ENCODE data around the gene BHLHA15.
"Not testable (repeated sequence)": the region's sequence is repeated elsewhere in the genome, so short reads cannot be mapped to it uniquely, and the experiment has no call there.

Gene BHLHA15

GRCh38 chr7:98217623-98218582, 6.7 kb downstream of the BHLHA15 start:
- no peak overlapping the region for H2BK12ac ChIP-seq (ENCODE audit: low read length)
- no peak overlapping the region for H3K4me2 ChIP-seq (ENCODE audit: low read length)
- no peak overlapping the region for H3K23ac ChIP-seq (ENCODE audit: low read length)
- H4K8ac ChIP-seq (ENCODE audit: low read depth, low read length), result no peak overlapping the region
- peaks cover 7 to 10% of the 10 kb centered on the region in 2 experiments for H3K36me3 ChIP-seq (ENCODE audit: control insufficient read depth in 1 of 2, insufficient read depth in 2 of 2, low read length in 2 of 2)
- H3K4me3 ChIP-seq (ENCODE audit: low read depth, low read length), result no peak overlapping the region
- no peak overlapping the region for H3K27ac ChIP-seq (ENCODE audit: low read depth, low read length)
- H3K79me1 ChIP-seq (ENCODE audit: low read length), result no peaks in the 10 kb centered on the region
- no peaks in the 10 kb centered on the region for H3K9me3 ChIP-seq (ENCODE audit: insufficient read depth, low read depth, low read length)
- H4K91ac ChIP-seq (ENCODE audit: low read depth, low read length), result no peak overlapping the region
- no peak overlapping the region for H2BK5ac ChIP-seq (ENCODE audit: low read depth, low read length, poor library complexity)
- no peak overlapping the region for H3K4ac ChIP-seq (ENCODE audit: low read depth, low read length)
- DNase-seq, result no peak
- no peak overlapping the region for H2BK120ac ChIP-seq (ENCODE audit: insufficient read depth, low read length, poor library complexity)
- no peak overlapping the region for H3K9ac ChIP-seq (ENCODE audit: low read length)
- H3K79me2 ChIP-seq (ENCODE audit: control insufficient read depth, insufficient read depth, low read length, poor library complexity), result no peaks in the 10 kb centered on the region
- H3K14ac ChIP-seq (ENCODE audit: low read length), result no peak overlapping the region
- no peak overlapping the region for H2AK5ac ChIP-seq (ENCODE audit: low read length)
- H3K27me3 ChIP-seq (ENCODE audit: insufficient read depth, low read length), result no peaks in the 10 kb centered on the region
- H3K4me1 ChIP-seq (ENCODE audit: control insufficient read depth in 1 of 2, insufficient read depth in 2 of 2, low read length in 2 of 2), result no peaks in the 10 kb centered on the region
- no CpG with 5 or more reads among the region's 41 CpGs for WGBS (ENCODE audit: extremely low coverage, insufficient coverage, insufficient read length)
- H2AFZ ChIP-seq (ENCODE audit: insufficient read depth, low read length, poor library complexity), result no peak overlapping the region
- no peak overlapping the region for H3K18ac ChIP-seq (ENCODE audit: low read length)
- H4K12ac ChIP-seq (ENCODE audit: low read depth, low read length), result peak overlapping the region; percentile 5

- H2BK120ac ChIP-seq (ENCODE audit: insufficient read depth, low read length, poor library complexity); H3K4me2 ChIP-seq (ENCODE audit: low read length); H3K27me3 ChIP-seq (ENCODE audit: insufficient read depth, low read length); H3K4ac ChIP-seq (ENCODE audit: low read depth, low read length); H2BK12ac ChIP-seq (ENCODE audit: low read length); H3K36me3 ChIP-seq (ENCODE audit: control insufficient read depth in 1 of 2, insufficient read depth in 2 of 2, low read length in 2 of 2); H2AK5ac ChIP-seq (ENCODE audit: low read length); H4K8ac ChIP-seq (ENCODE audit: low read depth, low read length); H2AFZ ChIP-seq (ENCODE audit: insufficient read depth, low read length, poor library complexity); H3K4me3 ChIP-seq (ENCODE audit: low read depth, low read length); H3K79me2 ChIP-seq (ENCODE audit: control insufficient read depth, insufficient read depth, low read length, poor library complexity); H3K14ac ChIP-seq (ENCODE audit: low read length); H3K18ac ChIP-seq (ENCODE audit: low read length); H3K9ac ChIP-seq (ENCODE audit: low read length); H3K79me1 ChIP-seq (ENCODE audit: low read length); H4K91ac ChIP-seq (ENCODE audit: low read depth, low read length); DNase-seq; H3K27ac ChIP-seq (ENCODE audit: low read depth, low read length); H4K12ac ChIP-seq (ENCODE audit: low read depth, low read length); H3K4me1 ChIP-seq (ENCODE audit: control insufficient read depth in 1 of 2, insufficient read depth in 2 of 2, low read length in 2 of 2); H3K9me3 ChIP-seq (ENCODE audit: insufficient read depth, low read depth, low read length); H2BK5ac ChIP-seq (ENCODE audit: low read depth, low read length, poor library complexity); H3K23ac ChIP-seq (ENCODE audit: low read length): not testable (repeated sequence)
- WGBS (ENCODE audit: extremely low coverage, insufficient coverage, insufficient read length), result no CpG with 5 or more reads among the region's 6 CpGs
These were observed 8.1 kb downstream of the BHLHA15 start for GRCh38 chr7:98219382-98219781.

- Histone ChIP-seq H4K12ac (ENCODE audit: low read depth, low read length) (no peak overlapping the region), H2AK5ac (ENCODE audit: low read length) (no peak overlapping the region), H3K9me3 (ENCODE audit: insufficient read depth, low read depth, low read length) (peaks cover 2% of the 10 kb centered on the region), H4K8ac (ENCODE audit: low read depth, low read length) (no peak overlapping the region), H3K4me2 (ENCODE audit: low read length) (no peak overlapping the region), H3K4me1 (ENCODE audit: control insufficient read depth in 1 of 2, insufficient read depth in 2 of 2, low read length in 2 of 2) (no peaks in the 10 kb centered on the region), H3K4me3 (ENCODE audit: low read depth, low read length) (no peak overlapping the region), H2BK12ac (ENCODE audit: low read length) (no peak overlapping the region), H2AFZ (ENCODE audit: insufficient read depth, low read length, poor library complexity) (no peak overlapping the region), H3K79me2 (ENCODE audit: control insufficient read depth, insufficient read depth, low read length, poor library complexity) (no peaks in the 10 kb centered on the region), H3K27ac (ENCODE audit: low read depth, low read length) (no peak overlapping the region), H2BK120ac (ENCODE audit: insufficient read depth, low read length, poor library complexity) (no peak overlapping the region), H2BK5ac (ENCODE audit: low read depth, low read length, poor library complexity) (no peak overlapping the region), H3K14ac (ENCODE audit: low read length) (no peak overlapping the region), H3K27me3 (ENCODE audit: insufficient read depth, low read length) (no peaks in the 10 kb centered on the region), H3K79me1 (ENCODE audit: low read length) (no peaks in the 10 kb centered on the region), H3K36me3 (ENCODE audit: control insufficient read depth in 1 of 2, insufficient read depth in 2 of 2, low read length in 2 of 2) (peaks cover 9 to 10% of the 10 kb centered on the region in 2 experiments), H3K9ac (ENCODE audit: low read length) (no peak overlapping the region), H3K4ac (ENCODE audit: low read depth, low read length) (no peak overlapping the region), H3K23ac (ENCODE audit: low read length) (no peak overlapping the region), H3K18ac (ENCODE audit: low read length) (no peak overlapping the region), H4K91ac (ENCODE audit: low read depth, low read length) (no peak overlapping the region)
- WGBS (ENCODE audit: extremely low coverage, insufficient coverage, insufficient read length), result no CpG with 5 or more reads among the region's 34 CpGs
- no peak for DNase-seq
These were observed 10.6 kb downstream of the BHLHA15 start for GRCh38 chr7:98221611-98222532.

GRCh38 chr7:98222533-98223195, 11.4 kb downstream of the BHLHA15 start:
- H3K27me3 ChIP-seq (ENCODE audit: insufficient read depth, low read length), result no peaks in the 10 kb centered on the region
- no peak for DNase-seq
- H3K4me2 ChIP-seq (ENCODE audit: low read length), result no peak overlapping the region
- no peak overlapping the region for H3K23ac ChIP-seq (ENCODE audit: low read length)
- H4K8ac ChIP-seq (ENCODE audit: low read depth, low read length), result no peak overlapping the region
- peaks cover 2% of the 10 kb centered on the region for H3K9me3 ChIP-seq (ENCODE audit: insufficient read depth, low read depth, low read length)
- H4K91ac ChIP-seq (ENCODE audit: low read depth, low read length), result no peak overlapping the region
- H3K4me3 ChIP-seq (ENCODE audit: low read depth, low read length), result no peak overlapping the region
- H2BK5ac ChIP-seq (ENCODE audit: low read depth, low read length, poor library complexity), result no peak overlapping the region
- no peaks in the 10 kb centered on the region for H3K79me1 ChIP-seq (ENCODE audit: low read length)
- H3K4me1 ChIP-seq (ENCODE audit: control insufficient read depth in 1 of 2, insufficient read depth in 2 of 2, low read length in 2 of 2), result no peaks in the 10 kb centered on the region
- no peak overlapping the region for H3K18ac ChIP-seq (ENCODE audit: low read length)
- no peak overlapping the region for H2AFZ ChIP-seq (ENCODE audit: insufficient read depth, low read length, poor library complexity)
- peaks cover 7 to 10% of the 10 kb centered on the region in 2 experiments for H3K36me3 ChIP-seq (ENCODE audit: control insufficient read depth in 1 of 2, insufficient read depth in 2 of 2, low read length in 2 of 2)
- H3K14ac ChIP-seq (ENCODE audit: low read length), result no peak overlapping the region
- H2BK12ac ChIP-seq (ENCODE audit: low read length), result no peak overlapping the region
- no peak overlapping the region for H3K9ac ChIP-seq (ENCODE audit: low read length)
- no peaks in the 10 kb centered on the region for H3K79me2 ChIP-seq (ENCODE audit: control insufficient read depth, insufficient read depth, low read length, poor library complexity)
- WGBS (ENCODE audit: extremely low coverage, insufficient coverage, insufficient read length), result no CpG with 5 or more reads among the region's 30 CpGs
- no peak overlapping the region for H3K27ac ChIP-seq (ENCODE audit: low read depth, low read length)
- no peak overlapping the region for H3K4ac ChIP-seq (ENCODE audit: low read depth, low read length)
- no peak overlapping the region for H2AK5ac ChIP-seq (ENCODE audit: low read length)
- no peak overlapping the region for H2BK120ac ChIP-seq (ENCODE audit: insufficient read depth, low read length, poor library complexity)
- no peak overlapping the region for H4K12ac ChIP-seq (ENCODE audit: low read depth, low read length)
